IPS-15b (cell line): ENCODE data around the gene SSTR5.
"Not testable (repeated sequence)": the region's sequence is repeated elsewhere in the genome, so short reads cannot be mapped to it uniquely, and the experiment has no call there.

Experiments used
- H3K27me3 ChIP-seq: one replicate; pipeline ENCODE4 v1.6.1; 2013; ENCODE audit warnings: low read length; ENCODE audit not compliant: control insufficient read depth, insufficient read depth
- H3K36me3 ChIP-seq: one replicate; pipeline ENCODE4 v1.6.1; 2013; ENCODE audit warnings: low read length; ENCODE audit not compliant: control insufficient read depth, insufficient read depth
- H3K4me1 ChIP-seq: one replicate; pipeline ENCODE4 v1.6.1; 2013; ENCODE audit warnings: mild to moderate bottlenecking, low read length; ENCODE audit not compliant: control insufficient read depth, insufficient read depth
- H3K4me3 ChIP-seq: one replicate; pipeline ENCODE4 v1.5.1; 2013; ENCODE audit warnings: low read depth, low read length
- H3K9ac ChIP-seq: one replicate; pipeline ENCODE4 v1.6.1; 2013; ENCODE audit warnings: low read depth, mild to moderate bottlenecking, low read length
- H3K9me3 ChIP-seq: one replicate; pipeline ENCODE4 v1.6.1; 2013; ENCODE audit warnings: mild to moderate bottlenecking, low read length; ENCODE audit not compliant: control insufficient read depth, insufficient read depth

The SSTR5 gene

GRCh38 chr16:1080801-1081733 is 8.5 kb downstream of the SSTR5 start:
- H3K27me3 ChIP-seq, result no peaks in the 10 kb centered on the region
- no peaks in the 10 kb centered on the region for H3K9me3 ChIP-seq
- no peak overlapping the region for H3K4me3 ChIP-seq
- H3K9ac ChIP-seq, result no peak overlapping the region
- no peaks in the 10 kb centered on the region for H3K36me3 ChIP-seq
- no peaks in the 10 kb centered on the region for H3K4me1 ChIP-seq

- Histone ChIP-seq H3K36me3 (no peaks in the 10 kb centered on the region), H3K9ac (no peak overlapping the region), H3K27me3 (no peaks in the 10 kb centered on the region), H3K4me1 (no peaks in the 10 kb centered on the region), H3K4me3 (no peak overlapping the region), H3K9me3 (no peaks in the 10 kb centered on the region)
These were observed 9.3 kb downstream of the SSTR5 start for GRCh38 chr16:1081734-1082265.

- Histone ChIP-seq H3K4me3 (no peak overlapping the region), H3K4me1 (no peaks in the 10 kb centered on the region), H3K27me3 (no peaks in the 10 kb centered on the region), H3K9ac (no peak overlapping the region), H3K36me3 (no peaks in the 10 kb centered on the region), H3K9me3 (no peaks in the 10 kb centered on the region)
These were observed 9.9 kb downstream of the SSTR5 start for GRCh38 chr16:1082266-1082951.

GRCh38 chr16:1082952-1083675 is 10.6 kb downstream of the SSTR5 start:
- no peaks in the 10 kb centered on the region for H3K4me1 ChIP-seq
- H3K9me3 ChIP-seq, result no peaks in the 10 kb centered on the region
- H3K9ac ChIP-seq, result no peak overlapping the region
- H3K4me3 ChIP-seq, result no peak overlapping the region
- no peaks in the 10 kb centered on the region for H3K27me3 ChIP-seq
- no peaks in the 10 kb centered on the region for H3K36me3 ChIP-seq

- Histone ChIP-seq H3K36me3 (no peaks in the 10 kb centered on the region), H3K4me1 (no peaks in the 10 kb centered on the region), H3K9ac (no peak overlapping the region), H3K27me3 (no peaks in the 10 kb centered on the region), H3K9me3 (no peaks in the 10 kb centered on the region), H3K4me3 (no peak overlapping the region)
These were observed 12.4 kb downstream of the SSTR5 start for GRCh38 chr16:1084971-1085370.

- H3K27me3 ChIP-seq, H3K9me3 ChIP-seq, H3K4me1 ChIP-seq, H3K9ac ChIP-seq, H3K36me3 ChIP-seq, H3K4me3 ChIP-seq: not testable (repeated sequence)
These were observed 13.9 kb downstream of the SSTR5 start for GRCh38 chr16:1086443-1086842.

GRCh38 chr16:1088295-1089170 is 16.0 kb downstream of the SSTR5 start:
- H3K9ac ChIP-seq, result no peak overlapping the region
- H3K4me3 ChIP-seq, result no peak overlapping the region
- H3K36me3 ChIP-seq, result no peaks in the 10 kb centered on the region
- no peaks in the 10 kb centered on the region for H3K9me3 ChIP-seq
- H3K4me1 ChIP-seq, result no peaks in the 10 kb centered on the region
- H3K27me3 ChIP-seq, result no peaks in the 10 kb centered on the region

GRCh38 chr16:1089439-1089821 is 16.9 kb downstream of the SSTR5 start:
- H3K4me1 ChIP-seq, result no peaks in the 10 kb centered on the region
- H3K9me3 ChIP-seq, result no peaks in the 10 kb centered on the region
- no peak overlapping the region for H3K9ac ChIP-seq
- no peak overlapping the region for H3K4me3 ChIP-seq
- H3K36me3 ChIP-seq, result no peaks in the 10 kb centered on the region
- no peaks in the 10 kb centered on the region for H3K27me3 ChIP-seq

GRCh38 chr16:1089822-1090619 is 17.5 kb downstream of the SSTR5 start:
- H3K9ac ChIP-seq, result no peak overlapping the region
- H3K36me3 ChIP-seq, result no peaks in the 10 kb centered on the region
- H3K4me1 ChIP-seq, result no peaks in the 10 kb centered on the region
- no peaks in the 10 kb centered on the region for H3K9me3 ChIP-seq
- H3K4me3 ChIP-seq, result no peak overlapping the region
- H3K27me3 ChIP-seq, result no peaks in the 10 kb centered on the region

GRCh38 chr16:1090620-1091587 is 18.4 kb downstream of the SSTR5 start:
- H3K4me1 ChIP-seq, result no peaks in the 10 kb centered on the region
- H3K4me3 ChIP-seq, result no peak overlapping the region
- H3K27me3 ChIP-seq, result no peaks in the 10 kb centered on the region
- no peak overlapping the region for H3K9ac ChIP-seq
- H3K36me3 ChIP-seq, result no peaks in the 10 kb centered on the region
- no peaks in the 10 kb centered on the region for H3K9me3 ChIP-seq
